ENCODE data around the gene MAP6D1. TPM values are rescaled to one million over a fixed set of nuclear protein-coding genes. Genes with fewer than 3 reads are reported as not detected.
A peak's percentile ranks its signal among the peaks of the same experiment; 100 is the strongest.

The MAP6D1 gene
- total and polyA plus RNA-seq, 12 donors, result 0.27 to 3.0 (median 1.7) TPM; not detected in 2

DNA sequence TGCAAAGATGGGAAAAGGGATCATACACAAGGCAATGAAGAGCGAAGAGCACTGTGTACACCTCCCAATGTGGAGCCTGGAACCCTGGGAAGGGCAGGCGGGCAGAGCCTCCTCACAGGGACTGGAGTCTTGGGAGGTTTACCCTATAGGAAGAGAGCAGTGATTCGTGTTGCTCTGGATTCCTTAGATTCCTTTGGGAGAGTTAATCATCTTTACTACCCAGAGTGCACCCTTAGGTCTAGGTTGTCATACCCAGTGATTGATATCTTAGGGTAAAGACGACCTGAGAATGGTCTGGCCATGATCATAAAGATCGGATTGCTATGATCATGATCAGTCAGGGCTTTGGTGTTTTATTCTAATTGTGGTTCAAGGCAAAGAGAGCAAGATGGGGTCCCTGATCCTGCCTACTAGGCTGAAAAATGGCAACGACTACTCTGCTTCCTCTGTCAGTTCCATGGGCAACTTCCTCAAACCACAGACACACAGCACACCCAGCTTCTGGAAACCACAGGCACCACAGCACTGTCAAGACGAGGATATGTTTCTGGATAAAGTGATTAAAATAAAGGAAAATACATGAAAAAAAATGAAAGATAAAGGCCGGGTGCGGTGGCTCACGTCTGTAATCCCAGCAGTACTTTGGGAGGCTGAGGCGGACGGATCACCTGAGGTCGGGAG lies 20.4 kb upstream of the MAP6D1 start:
- H3K27ac ChIP-seq, result no peak overlapping the region
- intact Hi-C loops (cut with DNase I), result no loop called here
- no peak for DNase-seq
- H3K9me3 ChIP-seq (replicated peaks in 1 of 3), result no peaks in the 10 kb centered on the region
- H3K36me3 ChIP-seq (replicated peaks in 1 of 2), result peaks cover 0 to 60% of the 10 kb centered on the region in 2 donors
- H3K4me3 ChIP-seq, result no peak overlapping the region
- H3K4me1 ChIP-seq (replicated peaks in 1 of 2), result peaks cover 10 to 14% of the 10 kb centered on the region in 2 donors
- H3K27me3 ChIP-seq, result no peaks in the 10 kb centered on the region
- WGBS, 4 donors, result 79 to 86% (median 85%) methylated on average over 13 of the region's 13 CpGs
- no peak for TF ChIP-seq POLR2A (IDR thresholded peaks at IDR 0.05)
- TF ChIP-seq, protein P1, sequence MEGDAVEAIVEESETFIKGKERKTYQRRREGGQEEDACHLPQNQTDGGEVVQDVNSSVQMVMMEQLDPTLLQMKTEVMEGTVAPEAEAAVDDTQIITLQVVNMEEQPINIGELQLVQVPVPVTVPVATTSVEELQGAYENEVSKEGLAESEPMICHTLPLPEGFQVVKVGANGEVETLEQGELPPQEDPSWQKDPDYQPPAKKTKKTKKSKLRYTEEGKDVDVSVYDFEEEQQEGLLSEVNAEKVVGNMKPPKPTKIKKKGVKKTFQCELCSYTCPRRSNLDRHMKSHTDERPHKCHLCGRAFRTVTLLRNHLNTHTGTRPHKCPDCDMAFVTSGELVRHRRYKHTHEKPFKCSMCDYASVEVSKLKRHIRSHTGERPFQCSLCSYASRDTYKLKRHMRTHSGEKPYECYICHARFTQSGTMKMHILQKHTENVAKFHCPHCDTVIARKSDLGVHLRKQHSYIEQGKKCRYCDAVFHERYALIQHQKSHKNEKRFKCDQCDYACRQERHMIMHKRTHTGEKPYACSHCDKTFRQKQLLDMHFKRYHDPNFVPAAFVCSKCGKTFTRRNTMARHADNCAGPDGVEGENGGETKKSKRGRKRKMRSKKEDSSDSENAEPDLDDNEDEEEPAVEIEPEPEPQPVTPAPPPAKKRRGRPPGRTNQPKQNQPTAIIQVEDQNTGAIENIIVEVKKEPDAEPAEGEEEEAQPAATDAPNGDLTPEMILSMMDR (IDR thresholded peaks at IDR 0.05), result no peak

DNA sequence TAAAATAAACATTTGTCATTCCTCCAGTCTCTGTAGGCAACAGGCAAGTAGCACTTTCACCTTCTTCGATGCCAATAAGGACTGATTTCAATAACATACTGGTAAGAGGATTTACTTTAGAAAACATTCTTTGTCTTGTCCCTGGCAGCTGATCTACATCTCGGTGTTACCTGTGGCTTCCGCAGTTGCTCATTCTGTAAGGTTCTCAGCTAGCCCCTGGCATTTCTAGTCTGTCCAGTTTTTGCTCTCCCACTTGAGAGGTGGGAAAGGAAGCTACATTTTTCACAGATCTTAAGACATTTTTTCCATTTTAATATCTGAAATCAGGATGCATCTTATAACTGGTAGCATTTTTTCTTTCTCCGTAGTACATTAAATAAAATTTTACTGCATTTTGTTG lies 19.7 kb upstream of the MAP6D1 start:
- DNase-seq, result no peak
- WGBS, 4 donors, result 74 to 85% (median 78%) methylated on average over 4 of the region's 4 CpGs
- intact Hi-C loops (cut with DNase I), result no loop called here
- H3K27me3 ChIP-seq, result no peaks in the 10 kb centered on the region
- H3K4me1 ChIP-seq (replicated peaks in 1 of 2), result peaks cover 10 to 14% of the 10 kb centered on the region in 2 donors
- H3K9me3 ChIP-seq (replicated peaks in 1 of 3), result no peaks in the 10 kb centered on the region
- no peak overlapping the region for H3K4me3 ChIP-seq
- peak overlapping the region in 1 of 5 donors; percentile 12 for H3K27ac ChIP-seq
- TF ChIP-seq, protein P1 (IDR thresholded peaks at IDR 0.05), result no peak
- no peak for TF ChIP-seq POLR2A (IDR thresholded peaks at IDR 0.05)
- H3K36me3 ChIP-seq (replicated peaks in 1 of 2), result peaks cover 0 to 66% of the 10 kb centered on the region in 2 donors

DNA sequence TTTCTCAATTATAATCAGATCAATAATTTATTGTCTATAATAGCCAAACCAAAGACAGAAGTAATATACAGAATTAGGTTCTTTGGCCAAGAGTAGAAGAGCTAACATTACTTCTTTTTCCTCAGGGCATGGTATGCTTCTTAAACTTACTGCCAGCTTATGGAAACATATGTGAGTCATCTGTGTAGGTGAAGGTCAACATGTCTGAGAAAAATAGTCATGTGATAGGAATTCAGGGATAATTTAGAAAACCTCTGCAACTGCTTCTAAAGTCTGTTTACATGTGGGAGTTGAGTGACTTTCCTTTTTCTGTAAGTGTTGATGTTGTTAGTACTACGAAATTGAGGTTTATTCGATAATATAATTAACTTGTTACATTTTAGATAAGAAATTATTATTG lies 19.2 kb upstream of the MAP6D1 start:
- Histone ChIP-seq H3K9me3 (replicated peaks in 1 of 3) (no peaks in the 10 kb centered on the region), H3K4me3 (no peak overlapping the region), H3K36me3 (replicated peaks in 1 of 2) (peaks cover 0 to 71% of the 10 kb centered on the region in 2 donors), H3K27me3 (no peaks in the 10 kb centered on the region), H3K4me1 (replicated peaks in 1 of 2) (peaks cover 10 to 14% of the 10 kb centered on the region in 2 donors), H3K27ac (peak overlapping the region in 3 of 5 donors; percentile 11 to 48 (median 12))
- no peak for TF ChIP-seq POLR2A (IDR thresholded peaks at IDR 0.05)
- TF ChIP-seq, protein P1 (IDR thresholded peaks at IDR 0.05), result no peak
- intact Hi-C loops (cut with DNase I), result no loop called here
- DNase-seq, result no peak
- WGBS, 4 donors, result 55 to 70% (median 66%) methylated on average over 2 of the region's 2 CpGs

DNA sequence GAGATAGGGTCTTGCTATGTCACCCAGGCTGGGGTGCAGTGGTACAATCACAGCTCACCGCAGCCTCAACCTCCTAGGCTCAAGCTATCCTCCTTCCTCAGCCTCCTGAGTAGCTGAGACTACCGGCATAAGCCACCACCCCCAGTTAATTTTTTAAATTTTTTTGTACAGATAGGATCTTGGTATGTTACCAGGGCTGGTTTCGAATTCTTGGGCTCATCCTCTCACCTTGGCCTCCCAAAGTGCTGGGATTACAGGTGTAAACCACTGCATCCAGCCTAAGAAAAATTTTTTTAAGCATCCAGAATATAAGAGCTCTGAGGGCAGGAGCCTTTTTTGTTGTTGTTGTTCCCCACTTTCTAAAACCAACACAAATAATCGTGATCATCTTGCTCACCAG lies 14.4 kb upstream of the MAP6D1 start:
- Histone ChIP-seq H3K27ac (no peak overlapping the region), H3K4me3 (no peak overlapping the region), H3K4me1 (replicated peaks in 1 of 2) (peaks cover 4 to 5% of the 10 kb centered on the region in 2 donors), H3K36me3 (replicated peaks in 1 of 2) (peaks cover 0 to 57% of the 10 kb centered on the region in 2 donors), H3K27me3 (no peaks in the 10 kb centered on the region), H3K9me3 (replicated peaks in 1 of 3) (no peaks in the 10 kb centered on the region)
- no peak for DNase-seq
- intact Hi-C loops (cut with DNase I), result no loop called here
- WGBS, 4 donors, result 98 to 99% (median 99%) methylated on average over 4 of the region's 4 CpGs
- TF ChIP-seq, protein P1 (IDR thresholded peaks at IDR 0.05), result no peak
- TF ChIP-seq POLR2A (IDR thresholded peaks at IDR 0.05), result no peak

Data from adrenal gland (tissue), 12 donors.